B cell (primary cell): ENCODE data around the gene CHST10. TPM values are rescaled to one million over a fixed set of nuclear protein-coding genes. Genes with fewer than 3 reads are reported as not detected.

Experiments
- ATAC-seq: fragments of 200-7000 bp; cut with Tn5 transposase; one replicate; pipeline ENCODE4 v1.10.0; 2021; ENCODE audit warnings: low read depth, mild to moderate bottlenecking, moderate number of reproducible peaks, moderate library complexity
- CTCF ChIA-PET: fragments of 350-600 bp; sonication (Branson Sonifier 250); formaldehyde crosslinking; loops from one replicate; lab custom pipeline; 2021; ENCODE audit warnings: antibody characterized with exemption, inconsistent platforms; lab: Charles Lee
- POLR2A ChIA-PET: fragments of 350-600 bp; sonication (Branson Sonifier 250); formaldehyde crosslinking; loops from one replicate; lab custom pipeline; 2021; ENCODE audit warnings: antibody characterized with exemption; lab: Charles Lee
- DNase-seq: peaks from one replicate; pipeline ENCODE4 v3.0.0; 2013
- H2AFZ ChIP-seq: 2 replicates; pipeline ENCODE4 v1.6.1; 2012; ENCODE audit warnings: mild to moderate bottlenecking, low read depth, low read length; ENCODE audit not compliant: insufficient read depth, poor library complexity, severe bottlenecking
- H3K27ac ChIP-seq, 2 donors: 1 replicate in 1 of 2; 2 replicates in 1 of 2; pipeline ENCODE4 v1.5.1; 2012 to 2013; ENCODE audit warnings: low read length in 2 of 2, mild to moderate bottlenecking in 2 of 2, moderate library complexity in 1 of 2
- H3K27me3 ChIP-seq, 4 experiments: fragments of 200-600 bp in 1 of 4; sonication (generic) in 1 of 4; replicated peaks in 1 of 4; 1 replicate in 2 of 4; 2 replicates in 2 of 4; pipeline versions ENCODE4 v1.6.1 to v1.7.0; 2013 to 2016; ENCODE audit warnings: low read length in 3 of 4, mild to moderate bottlenecking in 2 of 4, mixed read lengths in 1 of 4, moderate library complexity in 1 of 4; ENCODE audit not compliant: insufficient read depth in 4 of 4, control insufficient read depth in 3 of 4; ENCODE audit errors: control extremely low read depth in 1 of 4
- H3K36me3 ChIP-seq, 2 experiments: replicated peaks in 1 of 2; 1 replicate in 1 of 2; 2 replicates in 1 of 2; pipeline versions ENCODE4 v1.6.1 to v1.7.1; 2013; ENCODE audit warnings: low read length in 1 of 2; ENCODE audit not compliant: insufficient read depth in 2 of 2, control insufficient read depth in 1 of 2; ENCODE audit errors: control extremely low read depth in 1 of 2, extremely low read depth in 1 of 2
- H3K4me1 ChIP-seq, 2 donors: fragments of 200-600 bp in 1 of 2; sonication (generic) in 1 of 2; 1 replicate in 1 of 2; 2 replicates in 1 of 2; pipeline versions ENCODE4 v1.5.1 to v1.6.1; 2013 to 2017; ENCODE audit warnings: low read length in 2 of 2; ENCODE audit not compliant: control insufficient read depth in 2 of 2, insufficient read depth in 2 of 2
- H3K4me2 ChIP-seq: replicated peaks from 2 replicates; pipeline ENCODE3; 2012; ENCODE audit warnings: mild to moderate bottlenecking, low read depth, low read length; ENCODE audit not compliant: poor library complexity, severe bottlenecking
- H3K4me3 ChIP-seq, 5 experiments: fragments of 200-600 bp in 1 of 5; sonication (generic) in 1 of 5; 1 replicate in 3 of 5; 2 replicates in 2 of 5; pipeline versions ENCODE4 v1.5.1 to v1.7.0; 2011 to 2016; ENCODE audit warnings: low read length in 4 of 5, mild to moderate bottlenecking in 4 of 5, low read depth in 2 of 5, control low read depth in 1 of 5, moderate library complexity in 1 of 5; ENCODE audit not compliant: insufficient read depth in 1 of 5; ENCODE audit errors: control extremely low read depth in 1 of 5, extremely low read depth in 1 of 5
- H3K79me2 ChIP-seq: fragments of 200-600 bp; sonication (generic); one replicate; pipeline ENCODE4 v1.6.0; 2016; ENCODE audit warnings: low read length; ENCODE audit not compliant: control insufficient read depth, insufficient read depth
- H3K9ac ChIP-seq: fragments of 200-600 bp; sonication (generic); 2 replicates; pipeline ENCODE4 v1.6.1; 2017; ENCODE audit warnings: mild to moderate bottlenecking, low read length, moderate library complexity
- H3K9me3 ChIP-seq, 3 donors: one replicate each; pipeline versions ENCODE4 v1.6.1 to v1.7.1; 2013; ENCODE audit warnings: low read length in 2 of 3; ENCODE audit not compliant: control insufficient read depth in 2 of 3, insufficient read depth in 1 of 3; ENCODE audit errors: control extremely low read depth in 1 of 3
- H4K20me1 ChIP-seq: 2 replicates; pipeline ENCODE4 v1.6.0; 2012; ENCODE audit warnings: mild to moderate bottlenecking, low read length; ENCODE audit not compliant: insufficient read depth, control insufficient read depth, poor library complexity, severe bottlenecking
- H3K27ac Mint-ChIP-seq: one replicate; pipeline ENCODE4 v1.8.0; 2021; ENCODE audit warnings: mixed read lengths
- H3K27me3 Mint-ChIP-seq: one replicate; pipeline ENCODE4 v1.8.0; 2021; ENCODE audit warnings: mixed read lengths
- H3K4me1 Mint-ChIP-seq: one replicate; pipeline ENCODE4 v1.8.0; 2021; ENCODE audit warnings: mixed read lengths
- H3K4me3 Mint-ChIP-seq: one replicate; pipeline ENCODE4 v1.8.0; 2021; ENCODE audit warnings: mixed read lengths
- H3K9me3 Mint-ChIP-seq: one replicate; pipeline ENCODE4 v1.8.0; 2022; ENCODE audit warnings: mixed read lengths; ENCODE audit not compliant: insufficient read depth
- CTCF ChIP-seq: fragments of 200-600 bp; IDR thresholded peaks from one replicate; pipeline ENCODE4 v1.8.0; 2022; ENCODE audit warnings: antibody characterized with exemption, mild to moderate bottlenecking
- EZH2 ChIP-seq: IDR thresholded peaks from 2 replicates; pipeline ENCODE4 v1.6.1; 2012; ENCODE audit warnings: borderline replicate concordance, low read depth, mild to moderate bottlenecking, moderate library complexity, low read length; ENCODE audit not compliant: insufficient read depth, poor library complexity, severe bottlenecking
- WGBS: methylation state at CpG from one replicate; pipeline ENCODE4 v1.1.5; 2013; ENCODE audit warnings: missing lambda C conversion rate; ENCODE audit not compliant: insufficient coverage; 5-methylcytosine and 5-hydroxymethylcytosine counted together
- intact Hi-C: fragments of 100-400 bp; cut with micrococcal nuclease; formaldehyde crosslinking; loops from one replicate; pipeline ENCODE4 v1.10.0; 2022
- polyA plus RNA-seq: library from polyadenylated mRNA; depleted of rRNA; stranded (reverse); fragments of >200 nt; gene quantifications from 2 replicates; pipeline ENCODE4 v1.2.3, GENCODE V29; 2012
- total RNA-seq, 2 donors: library from RNA; stranded (reverse); fragments of 120-200 nt in 1 of 2; gene quantifications; 1 replicate in 1 of 2; 2 replicates in 1 of 2; pipeline versions ENCODE4 v1.2.3 to v1.2.4, GENCODE V29; 2013 to 2022

The CHST10 gene
- total and polyA plus RNA-seq, 2 donors (not counting 1 experiment from before 2014, with no cell fraction given) = 5.2 to 9.9 TPM

- ATAC-seq (no peak), DNase-seq (no peak)
- H3K4me3 ChIP-seq = no peak overlapping the region
- TF ChIP-seq EZH2 = no peak
- no peak for TF ChIP-seq CTCF
- H4K20me1 ChIP-seq = no peaks in the 10 kb centered on the region
- H3K9me3 ChIP-seq = no peaks in the 10 kb centered on the region
- no peak overlapping the region for H3K27ac Mint-ChIP-seq
- H3K27me3 Mint-ChIP-seq = no peaks in the 10 kb centered on the region
- H3K36me3 ChIP-seq = no peaks in the 10 kb centered on the region
- POLR2A ChIA-PET = no interaction called here
- CTCF ChIA-PET = interaction anchor here (0.9 to 3.7 kb wide), 3 partner anchors 11 to 833 kb away, joined by 3 to 16 read pairs (median 3); no protein-coding TSS in a partner anchor
- peaks cover 25 to 29% of the 10 kb centered on the region in 2 donors for H3K4me1 ChIP-seq
- no peaks in the 10 kb centered on the region for H3K9me3 Mint-ChIP-seq
- no peaks in the 10 kb centered on the region for H3K27me3 ChIP-seq
- no peak overlapping the region for H2AFZ ChIP-seq
- no peak overlapping the region for H3K4me3 Mint-ChIP-seq
- no peak overlapping the region for H3K27ac ChIP-seq
- intact Hi-C loops = loop anchor here (10.0 kb wide), 2 partner anchors 278 to 468 kb away; no protein-coding TSS in a partner anchor
- H3K4me1 Mint-ChIP-seq = peaks cover 33% of the 10 kb centered on the region
- H3K79me2 ChIP-seq = no peaks in the 10 kb centered on the region
- no peak overlapping the region for H3K4me2 ChIP-seq
- 88% methylated on average over 6 of the region's 8 CpGs for WGBS
- H3K9ac ChIP-seq = no peak overlapping the region
Observed at GRCh38 chr2:100392715-100393114, 24.8 kb downstream of the CHST10 start.

- Histone ChIP-seq H3K36me3 (no peaks in the 10 kb centered on the region), H3K9ac (no peak overlapping the region), H3K9me3 (no peaks in the 10 kb centered on the region), H3K4me2 (no peak overlapping the region), H3K79me2 (no peaks in the 10 kb centered on the region), H2AFZ (no peak overlapping the region), H3K4me3 (no peak overlapping the region), H3K27ac (no peak overlapping the region), H3K4me1 (peaks cover 25 to 29% of the 10 kb centered on the region in 2 donors), H4K20me1 (no peaks in the 10 kb centered on the region), H3K27me3 (no peaks in the 10 kb centered on the region)
- ChIA-PET POLR2A (no interaction called here), CTCF (interaction anchor here (1.0 to 3.7 kb wide), 3 partner anchors 11 to 12 kb away, joined by 3 to 28 read pairs (median 16); no protein-coding TSS in a partner anchor)
- intact Hi-C loops = loop anchor here (10.0 kb wide), 2 partner anchors 277 to 467 kb away; no protein-coding TSS in a partner anchor
- Mint-ChIP-seq H3K27ac (no peak overlapping the region), H3K4me3 (no peak overlapping the region), H3K27me3 (no peaks in the 10 kb centered on the region), H3K4me1 (peaks cover 33% of the 10 kb centered on the region), H3K9me3 (no peaks in the 10 kb centered on the region)
- ATAC-seq = no peak
- WGBS = 92% methylated on average over 23 of the region's 23 CpGs
- no peak for DNase-seq
- TF ChIP-seq CTCF = no peak
- no peak for TF ChIP-seq EZH2
Observed at GRCh38 chr2:100391735-100392515, 25.5 kb downstream of the CHST10 start.
